CD14-positive monocyte (primary cell): Measurements from ENCODE around the gene RAMP1. TPM values are rescaled to one million over a fixed set of nuclear protein-coding genes. Genes with fewer than 3 reads are reported as not detected.

ENCODE experiments used
- DNase-seq, 3 donors: peaks; one replicate each; pipeline ENCODE4 v3.0.0-alpha.2; 2011 to 2022
- H2AFZ ChIP-seq: 2 replicates; pipeline ENCODE4 v1.6.0; 2012; ENCODE audit warnings: mild to moderate bottlenecking, low read depth, low read length, inconsistent platforms; ENCODE audit not compliant: insufficient read depth, poor library complexity, severe bottlenecking
- H3K27ac ChIP-seq, 2 donors: 1 replicate in 1 of 2; 2 replicates in 1 of 2; pipeline ENCODE4 v1.5.1; 2012 to 2013; ENCODE audit warnings: low read length in 2 of 2, control low read depth in 1 of 2, inconsistent platforms in 1 of 2, low read depth in 1 of 2, mild to moderate bottlenecking in 1 of 2
- H3K27me3 ChIP-seq, 2 donors: one replicate each; pipeline versions ENCODE4 v1.6.0 to v1.6.1; 2011 to 2013; ENCODE audit warnings: low read length in 2 of 2; ENCODE audit not compliant: control insufficient read depth in 2 of 2, insufficient read depth in 2 of 2
- H3K36me3 ChIP-seq, 2 donors: replicated peaks in 1 of 2; 1 replicate in 1 of 2; 2 replicates in 1 of 2; pipeline versions ENCODE4 v1.5.1 to v1.6.1; 2012 to 2013; ENCODE audit warnings: low read length in 2 of 2, control low read depth in 1 of 2, inconsistent platforms in 1 of 2, mild to moderate bottlenecking in 1 of 2; ENCODE audit not compliant: insufficient read depth in 2 of 2, control insufficient read depth in 1 of 2
- H3K4me1 ChIP-seq, 2 donors: 1 replicate in 1 of 2; 2 replicates in 1 of 2; pipeline versions ENCODE4 v1.5.1 to v1.6.1; 2012 to 2013; ENCODE audit warnings: low read length in 2 of 2, control low read depth in 1 of 2, inconsistent platforms in 1 of 2, mild to moderate bottlenecking in 1 of 2, moderate library complexity in 1 of 2; ENCODE audit not compliant: insufficient read depth in 2 of 2, control insufficient read depth in 1 of 2
- H3K4me2 ChIP-seq: replicated peaks from 2 replicates; pipeline ENCODE3; 2012; ENCODE audit warnings: low read length, moderate library complexity, mild to moderate bottlenecking; ENCODE audit not compliant: poor library complexity, severe bottlenecking; ENCODE audit errors: extremely low read depth
- H3K4me3 ChIP-seq, 3 experiments: fragments of 200-600 bp in 1 of 3; sonication (generic) in 1 of 3; replicated peaks in 1 of 3; 1 replicate in 2 of 3; 2 replicates in 1 of 3; pipeline ENCODE4 v1.5.1; 2011 to 2013; ENCODE audit warnings: low read length in 3 of 3, mild to moderate bottlenecking in 3 of 3, control low read depth in 2 of 3, low read depth in 2 of 3, inconsistent platforms in 1 of 3, moderate library complexity in 1 of 3
- H3K79me2 ChIP-seq: 2 replicates; pipeline ENCODE4 v1.6.0; 2012; ENCODE audit warnings: mild to moderate bottlenecking, control low read depth, inconsistent platforms, low read length, moderate library complexity; ENCODE audit not compliant: insufficient read depth
- H3K9ac ChIP-seq: 2 replicates; pipeline ENCODE4 v1.6.0; 2017; ENCODE audit warnings: low read length, mild to moderate bottlenecking; ENCODE audit not compliant: insufficient read depth, poor library complexity, severe bottlenecking
- H3K9me3 ChIP-seq, 2 donors: replicated peaks in 1 of 2; 1 replicate in 1 of 2; 2 replicates in 1 of 2; pipeline versions ENCODE4 v1.5.1 to v1.6.1; 2012 to 2013; ENCODE audit warnings: low read length in 2 of 2, control low read depth in 1 of 2; ENCODE audit not compliant: control insufficient read depth in 1 of 2, insufficient read depth in 1 of 2
- H4K20me1 ChIP-seq: 2 replicates; pipeline ENCODE4 v1.6.0; 2012; ENCODE audit warnings: mild to moderate bottlenecking, low read length, control low read depth, moderate library complexity; ENCODE audit not compliant: insufficient read depth
- H3K27ac Mint-ChIP-seq, 7 donors: one replicate each; pipeline ENCODE4 v1.8.0; 2020; ENCODE audit warnings: mild to moderate bottlenecking in 7 of 7, mixed read lengths in 7 of 7, moderate library complexity in 6 of 7, inconsistent platforms in 2 of 7
- H3K27me3 Mint-ChIP-seq, 3 donors: one replicate each; pipeline ENCODE4 v1.8.0; 2021 to 2022; ENCODE audit warnings: low read depth in 3 of 3, mild to moderate bottlenecking in 3 of 3, mixed read lengths in 3 of 3, moderate library complexity in 3 of 3, inconsistent platforms in 1 of 3
- H3K36me3 Mint-ChIP-seq, 2 donors: one replicate each; pipeline ENCODE4 v1.8.0; 2020; ENCODE audit warnings: mixed read lengths in 2 of 2, inconsistent platforms in 1 of 2, mild to moderate bottlenecking in 1 of 2
- H3K4me1 Mint-ChIP-seq: one replicate; pipeline ENCODE4 v1.8.0; 2020; ENCODE audit warnings: mild to moderate bottlenecking, mixed read lengths
- H3K4me3 Mint-ChIP-seq, 2 donors: one replicate each; pipeline ENCODE4 v1.8.0; 2020; ENCODE audit warnings: mild to moderate bottlenecking in 2 of 2, mixed read lengths in 2 of 2, moderate library complexity in 1 of 2
- H3K9me3 Mint-ChIP-seq, 7 donors: one replicate each; pipeline ENCODE4 v1.8.0; 2020 to 2022; ENCODE audit warnings: mixed read lengths in 7 of 7, mild to moderate bottlenecking in 6 of 7, moderate library complexity in 6 of 7, inconsistent platforms in 2 of 7
- WGBS: methylation state at CpG from one replicate; pipeline ENCODE4 v1.1.5; 2013; ENCODE audit warnings: missing lambda C conversion rate; ENCODE audit not compliant: insufficient coverage; 5-methylcytosine and 5-hydroxymethylcytosine counted together
- intact Hi-C, 2 donors: fragments of 100-400 bp; cut with micrococcal nuclease; formaldehyde crosslinking; loops; one replicate each; pipeline versions ENCODE4 v1.15.0 to v1.15.1; 2023
- polyA plus RNA-seq, 3 donors: library from polyadenylated mRNA; depleted of rRNA in 1 of 3; unstranded in 2 of 3; stranded (reverse) in 1 of 3; fragments of 300-500 nt in 2 of 3; fragments of >200 nt in 1 of 3; fragmentation: Illumina TruSeq in 2 of 3; gene quantifications; 1 replicate in 2 of 3; 2 replicates in 1 of 3; pipeline ENCODE4 v1.2.3, GENCODE V29; 2012 to 2021
- TF ChIP-seq, protein P1 (sequence below): fragments of 200-600 bp; IDR thresholded peaks from one replicate; pipeline ENCODE4 v1.8.0; 2022; ENCODE audit warnings: antibody characterized with exemption, mild to moderate bottlenecking

The RAMP1 gene
- polyA plus RNA-seq, 3 donors, result not detected

- H3K9me3 Mint-ChIP-seq, result peaks cover 0 to 2% (median 0%) of the 10 kb centered on the region in 7 donors
- H3K36me3 ChIP-seq, result no peaks in the 10 kb centered on the region
- intact Hi-C loops, result no loop called here
- H3K27ac ChIP-seq, result no peak overlapping the region
- H3K27ac Mint-ChIP-seq, result no peak overlapping the region
- H3K4me3 ChIP-seq, result no peak overlapping the region
- H3K9me3 ChIP-seq, result no peaks in the 10 kb centered on the region
- H3K4me3 Mint-ChIP-seq, result no peak overlapping the region
- H3K36me3 Mint-ChIP-seq, result no peaks in the 10 kb centered on the region
- H3K4me1 Mint-ChIP-seq, result peaks cover 12% of the 10 kb centered on the region
- WGBS, result 95% methylated on average over 14 of the region's 19 CpGs
- H3K27me3 ChIP-seq, result peaks cover 0 to 20% of the 10 kb centered on the region in 2 donors
- no peak for DNase-seq
- no peak overlapping the region for H2AFZ ChIP-seq
- H3K4me1 ChIP-seq, result no peaks in the 10 kb centered on the region
- H3K4me2 ChIP-seq, result no peak overlapping the region
- TF ChIP-seq, protein P1, sequence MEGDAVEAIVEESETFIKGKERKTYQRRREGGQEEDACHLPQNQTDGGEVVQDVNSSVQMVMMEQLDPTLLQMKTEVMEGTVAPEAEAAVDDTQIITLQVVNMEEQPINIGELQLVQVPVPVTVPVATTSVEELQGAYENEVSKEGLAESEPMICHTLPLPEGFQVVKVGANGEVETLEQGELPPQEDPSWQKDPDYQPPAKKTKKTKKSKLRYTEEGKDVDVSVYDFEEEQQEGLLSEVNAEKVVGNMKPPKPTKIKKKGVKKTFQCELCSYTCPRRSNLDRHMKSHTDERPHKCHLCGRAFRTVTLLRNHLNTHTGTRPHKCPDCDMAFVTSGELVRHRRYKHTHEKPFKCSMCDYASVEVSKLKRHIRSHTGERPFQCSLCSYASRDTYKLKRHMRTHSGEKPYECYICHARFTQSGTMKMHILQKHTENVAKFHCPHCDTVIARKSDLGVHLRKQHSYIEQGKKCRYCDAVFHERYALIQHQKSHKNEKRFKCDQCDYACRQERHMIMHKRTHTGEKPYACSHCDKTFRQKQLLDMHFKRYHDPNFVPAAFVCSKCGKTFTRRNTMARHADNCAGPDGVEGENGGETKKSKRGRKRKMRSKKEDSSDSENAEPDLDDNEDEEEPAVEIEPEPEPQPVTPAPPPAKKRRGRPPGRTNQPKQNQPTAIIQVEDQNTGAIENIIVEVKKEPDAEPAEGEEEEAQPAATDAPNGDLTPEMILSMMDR, result no peak
- H3K79me2 ChIP-seq, result no peaks in the 10 kb centered on the region
- peaks cover 15 to 43% (median 26%) of the 10 kb centered on the region in 3 donors for H3K27me3 Mint-ChIP-seq
- H4K20me1 ChIP-seq, result no peaks in the 10 kb centered on the region
- no peak overlapping the region for H3K9ac ChIP-seq
Measured at GRCh38 chr2:237872178-237872887, 12.9 kb downstream of the RAMP1 start.

DNA sequence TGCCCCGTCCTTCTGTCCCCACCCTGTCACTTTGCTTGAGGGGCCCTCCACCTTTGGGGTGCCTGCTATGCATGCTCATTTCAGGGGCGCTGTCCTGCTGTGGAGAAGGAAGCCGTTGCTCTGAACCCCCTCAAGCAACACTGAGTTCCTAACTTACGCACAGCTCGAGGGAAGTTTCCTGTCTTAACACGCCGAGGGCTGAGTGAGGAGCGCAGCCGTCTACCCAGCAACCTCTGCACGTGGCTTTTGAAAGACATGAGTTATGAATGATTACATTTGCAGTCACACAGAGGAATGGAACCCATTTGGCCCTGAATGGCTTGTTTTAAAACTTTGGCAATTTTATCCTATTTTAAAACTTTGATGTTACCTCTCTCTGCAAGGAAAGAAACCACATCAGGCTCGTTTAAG lies 14.0 kb downstream of the RAMP1 start:
- Histone ChIP-seq H2AFZ (no peak overlapping the region), H3K27ac (no peak overlapping the region), H3K4me1 (no peaks in the 10 kb centered on the region), H3K4me2 (no peak overlapping the region), H3K36me3 (no peaks in the 10 kb centered on the region), H4K20me1 (no peaks in the 10 kb centered on the region), H3K9ac (no peak overlapping the region), H3K9me3 (no peaks in the 10 kb centered on the region), H3K27me3 (peaks cover 0 to 11% of the 10 kb centered on the region in 2 donors), H3K79me2 (no peaks in the 10 kb centered on the region), H3K4me3 (no peak overlapping the region)
- DNase-seq, result no peak
- TF ChIP-seq, protein P1, result no peak
- Mint-ChIP-seq H3K4me3 (peak overlapping the region in 1 of 2 donors; percentile 35), H3K9me3 (peaks cover 0 to 2% (median 0%) of the 10 kb centered on the region in 7 donors), H3K4me1 (peaks cover 11% of the 10 kb centered on the region), H3K27me3 (peaks cover 14 to 35% (median 19%) of the 10 kb centered on the region in 3 donors), H3K36me3 (no peaks in the 10 kb centered on the region), H3K27ac (no peak overlapping the region)
- WGBS, result 12% methylated on average over 7 of the region's 11 CpGs
- intact Hi-C loops, result no loop called here
